Kidney (tissue), 11 donors: ENCODE measurements around the gene GOLGA8K. TPM values are rescaled to one million over a fixed set of nuclear protein-coding genes. Genes with fewer than 3 reads are reported as not detected.
A peak's percentile ranks its signal among the peaks of the same experiment; 100 is the strongest.
"Not testable (repeated sequence)": the region's sequence is repeated elsewhere in the genome, so short reads cannot be mapped to it uniquely, and the experiment has no call there.

Experiments used
- DNase-seq, 5 donors: peaks; one replicate each; pipeline ENCODE4 v3.0.0-alpha.2; 2013 to 2020
- FAIRE-seq: peaks from 2 replicates; lab custom pipeline; 2012; peaks lifted over from hg19 to GRCh38; lab: Jason Lieb, UNC
- H3K27ac ChIP-seq, 2 donors: one replicate each; pipeline ENCODE4 v1.7.0; 2013; ENCODE audit warnings: low read depth in 2 of 2, low read length in 2 of 2, inconsistent platforms in 1 of 2
- H3K27me3 ChIP-seq: one replicate; pipeline ENCODE4 v1.7.1; 2013; ENCODE audit warnings: low read length, inconsistent platforms; ENCODE audit not compliant: control insufficient read depth, insufficient read depth
- H3K36me3 ChIP-seq, 3 donors: one replicate each; pipeline versions ENCODE4 v1.7.0 to v1.7.1; 2013; ENCODE audit warnings: low read length in 3 of 3, control low read depth in 1 of 3, inconsistent platforms in 1 of 3; ENCODE audit not compliant: insufficient read depth in 3 of 3, control insufficient read depth in 2 of 3
- H3K4me1 ChIP-seq, 3 donors: one replicate each; pipeline versions ENCODE4 v1.7.0 to v1.7.1; 2013; ENCODE audit warnings: low read length in 3 of 3, inconsistent platforms in 1 of 3, low read depth in 1 of 3; ENCODE audit not compliant: control insufficient read depth in 2 of 3, insufficient read depth in 2 of 3
- H3K4me3 ChIP-seq, 3 donors: one replicate each; pipeline versions ENCODE4 v1.7.0 to v1.8.1; 2013; ENCODE audit warnings: low read length in 3 of 3, control low read depth in 1 of 3, inconsistent platforms in 1 of 3
- H3K9ac ChIP-seq, 3 donors: one replicate each; pipeline versions ENCODE4 v1.7.0 to v1.7.1; 2013; ENCODE audit warnings: low read length in 3 of 3, control low read depth in 1 of 3, inconsistent platforms in 1 of 3
- H3K9me3 ChIP-seq, 3 donors: one replicate each; pipeline versions ENCODE4 v1.7.0 to v1.7.1; 2013; ENCODE audit warnings: low read length in 3 of 3, control low read depth in 1 of 3, inconsistent platforms in 1 of 3; ENCODE audit not compliant: control insufficient read depth in 2 of 3, insufficient read depth in 1 of 3
- intact Hi-C: fragments of 100-400 bp; cut with DNase I; formaldehyde crosslinking; loops from one replicate; pipeline ENCODE4 v1.11.1; 2022
- polyA plus RNA-seq: library from polyadenylated mRNA; stranded (reverse); fragments of 350-450 nt; fragmentation: Illumina TruSeq; extraction: RNeasy Lipid Tissue Mini Kit (QIAGEN cat#74804); gene quantifications from one replicate; pipeline ENCODE4 v1.2.3, GENCODE V29; 2014; ENCODE audit warnings: low read depth, low replicate concordance; ENCODE audit not compliant: insufficient read depth
- total RNA-seq: library from RNA; stranded (reverse); fragmentation: NEBNext Ultra II Directional; extraction: Animal tissue kit (Norgen Biotek cat#: 25700); gene quantifications from one replicate; pipeline ENCODE4 v1.2.1, GENCODE V29; 2021
- donor health status: control.
- donor health status: control.
- donor health status: DM: yes; HTN: yes; CAD: no.
- donor health status: Normal renal cell carcinoma (clear cell type).

The GOLGA8K gene
- total and polyA plus RNA-seq, 2 donors from 2014 or later = 1.6 TPM; not detected in 1

DNA sequence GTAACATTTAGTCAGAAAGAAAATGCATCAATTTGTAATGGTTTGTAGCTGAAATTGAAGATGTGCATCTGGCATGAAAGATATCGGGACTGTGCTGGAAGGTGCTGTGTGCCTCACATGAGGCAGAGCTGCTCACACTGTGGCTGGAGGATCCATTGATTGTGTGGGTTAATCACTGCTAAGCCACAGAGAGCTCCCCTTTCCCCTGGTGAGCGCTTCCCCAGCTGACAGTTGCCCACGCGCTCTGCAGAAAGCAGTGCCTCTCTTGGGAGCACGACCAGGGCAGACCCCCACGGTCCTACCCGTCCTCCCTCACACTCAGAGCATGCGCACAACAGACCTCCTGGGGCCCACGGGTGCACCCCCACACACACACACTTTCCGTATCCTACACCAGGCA is 37.1 kb downstream of the GOLGA8K start:
- H3K9ac ChIP-seq, H3K36me3 ChIP-seq, intact Hi-C loops, DNase-seq, H3K27me3 ChIP-seq, H3K4me3 ChIP-seq, H3K27ac ChIP-seq, H3K9me3 ChIP-seq, H3K4me1 ChIP-seq, FAIRE-seq: not testable (repeated sequence)

DNA sequence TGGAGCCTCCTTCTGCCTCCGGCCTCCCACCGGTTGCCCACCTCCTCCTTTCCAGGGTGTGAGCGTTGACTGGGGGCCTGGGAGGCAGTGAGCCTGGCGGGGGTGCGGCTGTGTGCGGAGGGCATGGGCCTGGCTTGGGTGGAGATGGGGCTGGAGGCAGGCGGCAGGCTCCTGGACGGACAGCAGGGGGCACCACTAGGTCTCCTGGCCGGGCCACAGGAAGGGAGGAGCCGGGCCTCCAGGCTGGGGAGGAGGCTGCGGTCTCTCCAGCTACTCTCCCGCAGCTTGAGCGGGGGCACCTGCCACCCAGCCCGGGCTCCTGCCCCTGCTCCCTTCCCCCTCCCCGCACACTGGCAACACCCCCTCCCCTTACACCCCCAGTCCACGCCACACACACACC is 38.1 kb downstream of the GOLGA8K start:
- DNase-seq = peak in 1 of 5 donors; percentile 40
- H3K4me1 ChIP-seq, FAIRE-seq, H3K4me3 ChIP-seq, H3K27ac ChIP-seq, intact Hi-C loops, H3K27me3 ChIP-seq, H3K9ac ChIP-seq, H3K36me3 ChIP-seq, H3K9me3 ChIP-seq: not testable (repeated sequence)

DNA sequence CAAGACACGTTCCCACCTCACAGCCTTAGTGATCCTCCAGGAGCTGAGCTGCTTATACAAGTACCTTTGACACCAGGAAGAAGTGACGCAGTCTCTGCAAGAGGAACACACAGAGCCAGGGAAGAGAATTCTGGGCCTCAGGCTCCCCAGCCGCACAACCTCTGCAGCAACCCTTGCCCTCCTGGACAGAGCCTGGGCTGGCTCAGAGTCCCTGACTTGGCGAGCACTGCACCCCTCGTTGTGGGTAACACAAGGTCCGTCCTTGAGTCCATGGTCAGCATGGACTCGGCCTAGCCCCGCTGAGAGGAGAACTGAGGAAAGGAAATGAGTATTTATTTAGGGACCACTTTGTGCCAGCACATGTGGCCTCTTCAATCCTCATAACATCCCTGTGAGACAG is 39.6 kb downstream of the GOLGA8K start:
- not testable (repeated sequence) for FAIRE-seq, H3K36me3 ChIP-seq
- DNase-seq = peak in 1 of 5 donors; percentile 37

DNA sequence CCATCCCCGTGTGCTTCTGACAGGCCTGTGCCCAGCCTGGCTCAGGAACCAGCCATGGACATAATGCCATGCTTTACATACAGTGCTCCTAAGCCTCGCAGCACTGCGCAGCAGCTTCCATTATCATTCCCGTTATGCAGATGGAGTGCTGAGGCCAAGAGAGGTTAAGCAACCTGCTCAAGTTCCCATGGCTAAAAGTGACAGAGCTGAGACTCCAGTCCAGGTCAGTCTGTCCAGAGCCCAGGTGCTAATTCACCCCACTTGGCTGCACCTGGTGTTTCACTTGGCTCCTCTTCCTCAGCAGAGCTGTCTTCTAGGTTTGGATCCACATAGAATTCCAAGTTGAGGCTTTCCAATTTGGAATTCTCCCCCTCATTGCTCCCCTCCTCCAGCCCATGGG is 41.4 kb downstream of the GOLGA8K start:
- H3K36me3 ChIP-seq, H3K9me3 ChIP-seq, H3K4me3 ChIP-seq, H3K9ac ChIP-seq, H3K27ac ChIP-seq, H3K4me1 ChIP-seq, FAIRE-seq, intact Hi-C loops, H3K27me3 ChIP-seq, DNase-seq: not testable (repeated sequence)

More for the DNA sequence above, 39.6 kb downstream of the GOLGA8K start:
- H3K27me3 ChIP-seq, intact Hi-C loops, H3K9me3 ChIP-seq, H3K4me3 ChIP-seq, H3K27ac ChIP-seq, H3K4me1 ChIP-seq, H3K9ac ChIP-seq: not testable (repeated sequence)

DNA sequence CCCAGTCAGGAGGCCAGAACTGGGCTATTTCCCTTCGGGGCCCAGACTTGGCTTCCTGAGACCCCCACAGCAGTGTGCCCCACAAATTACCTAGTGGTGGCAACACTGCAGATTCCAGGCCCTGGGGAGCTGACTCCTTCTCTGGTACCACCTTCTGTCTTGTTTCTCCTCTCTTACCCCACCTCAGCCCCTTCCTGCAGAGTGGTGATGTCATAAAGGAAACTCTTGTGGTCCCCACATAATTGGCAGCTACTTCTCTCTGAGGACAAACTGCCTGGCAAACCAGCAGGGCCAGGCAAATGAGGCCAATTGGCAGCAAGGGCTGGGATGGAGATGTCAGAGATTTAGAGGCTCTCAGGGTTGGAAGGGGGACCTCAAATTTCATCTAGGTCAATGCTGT is 44.6 kb downstream of the GOLGA8K start:
- H3K4me3 ChIP-seq, H3K9me3 ChIP-seq, intact Hi-C loops, H3K27ac ChIP-seq, H3K27me3 ChIP-seq, H3K36me3 ChIP-seq, H3K4me1 ChIP-seq, DNase-seq, FAIRE-seq, H3K9ac ChIP-seq: not testable (repeated sequence)

DNA sequence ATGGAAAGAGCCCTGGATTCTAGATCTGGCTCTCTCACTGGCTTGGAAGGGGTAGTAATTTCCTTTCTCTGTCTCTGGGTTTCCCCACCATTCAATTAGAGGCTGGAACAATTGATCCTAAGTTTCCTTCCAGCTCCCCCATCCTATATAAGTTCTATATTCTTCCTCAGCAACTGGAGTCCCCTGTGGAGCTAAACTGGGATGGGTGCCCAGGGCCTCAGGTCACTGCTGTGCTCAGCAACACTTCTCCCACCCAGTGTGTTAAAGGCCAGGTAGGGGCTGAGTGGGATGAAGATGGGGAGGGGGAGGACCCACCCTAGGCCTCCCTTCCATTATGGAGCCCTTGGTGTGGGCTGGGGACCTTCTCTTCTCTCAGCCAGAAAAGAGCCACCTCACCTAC is 46.2 kb downstream of the GOLGA8K start:
- DNase-seq, H3K4me3 ChIP-seq, H3K27me3 ChIP-seq, H3K36me3 ChIP-seq, intact Hi-C loops, H3K9ac ChIP-seq, H3K9me3 ChIP-seq, FAIRE-seq, H3K27ac ChIP-seq, H3K4me1 ChIP-seq: not testable (repeated sequence)

DNA sequence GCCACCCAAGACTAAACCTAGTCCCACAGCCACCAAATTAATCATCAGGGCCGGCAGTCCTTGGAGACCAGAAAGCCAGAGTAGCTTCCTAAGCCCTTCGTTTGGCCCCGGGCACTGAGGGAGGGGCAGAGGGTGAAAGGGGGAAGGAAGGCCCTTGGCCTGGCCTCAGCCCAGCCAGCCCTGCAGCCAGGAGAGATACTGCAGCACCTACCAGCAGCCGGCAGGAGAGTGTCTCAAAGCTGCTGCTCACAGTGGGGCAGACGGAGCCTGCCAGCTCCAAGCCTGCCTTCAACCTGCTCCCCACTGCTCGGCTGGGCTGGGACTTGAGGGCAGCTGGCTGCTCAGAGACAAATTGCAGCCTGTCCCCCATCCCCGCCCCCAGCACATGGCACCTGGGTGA is 50.3 kb downstream of the GOLGA8K start:
- H3K27me3 ChIP-seq, H3K4me3 ChIP-seq, intact Hi-C loops, H3K4me1 ChIP-seq, H3K9me3 ChIP-seq, FAIRE-seq, H3K27ac ChIP-seq, H3K36me3 ChIP-seq, DNase-seq, H3K9ac ChIP-seq: not testable (repeated sequence)

DNA sequence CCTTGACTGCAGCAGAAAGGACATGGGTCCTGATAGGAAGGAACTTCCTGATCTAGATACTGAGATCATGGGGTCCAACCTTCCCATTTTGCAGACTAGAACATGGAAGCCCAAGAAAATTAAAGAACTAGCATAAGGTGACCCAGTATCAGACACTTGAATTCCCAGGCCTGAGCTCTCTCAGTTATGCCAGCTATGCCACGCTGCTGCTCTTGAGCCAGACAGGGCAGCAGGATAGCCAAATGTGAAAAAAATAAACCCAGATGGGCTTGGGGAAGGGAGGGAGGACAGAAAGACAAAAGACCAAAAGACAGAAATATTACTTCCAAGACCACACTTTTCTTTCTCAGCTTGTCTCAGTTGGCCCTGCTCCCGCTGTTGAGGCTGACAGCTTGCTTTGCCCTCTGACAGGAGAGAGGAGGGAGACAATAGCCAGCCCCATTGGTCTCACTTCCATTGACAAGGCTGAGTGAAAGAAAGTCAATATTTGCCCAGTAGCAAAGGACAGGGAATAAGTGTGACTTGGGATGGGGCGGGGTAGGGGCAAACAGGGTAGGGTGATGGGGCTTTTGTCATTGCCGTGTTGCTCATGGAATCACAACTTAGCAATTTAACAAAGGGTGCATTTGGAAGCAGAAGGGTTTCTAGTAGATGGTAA is 52.4 kb downstream of the GOLGA8K start:
- H3K9me3 ChIP-seq, H3K27ac ChIP-seq, H3K36me3 ChIP-seq, H3K4me3 ChIP-seq, H3K27me3 ChIP-seq, H3K9ac ChIP-seq, DNase-seq, H3K4me1 ChIP-seq, intact Hi-C loops, FAIRE-seq: not testable (repeated sequence)
